Neural cell (in vitro differentiated cells): ENCODE data around the gene ZNF587.

Source experiments
- RAD21 ChIP-seq: fragments of 450-650 bp; conservative IDR thresholded peaks from 2 replicates; pipeline ENCODE4 v1.6.1; 2014; ENCODE audit warnings: antibody characterized with exemption, mild to moderate bottlenecking, moderate library complexity
- TF ChIP-seq, protein P1 (sequence below): fragments of 450-650 bp; IDR thresholded peaks from 2 replicates; pipeline ENCODE4 v1.5.1; 2014; ENCODE audit warnings: antibody characterized with exemption, mild to moderate bottlenecking, moderate library complexity; ENCODE audit not compliant: poor library complexity, severe bottlenecking
- TF ChIP-seq, protein P2 (sequence below): IDR thresholded peaks from 2 replicates; pipeline ENCODE4 v1.6.1; 2012; ENCODE audit warnings: borderline replicate concordance

DNA sequence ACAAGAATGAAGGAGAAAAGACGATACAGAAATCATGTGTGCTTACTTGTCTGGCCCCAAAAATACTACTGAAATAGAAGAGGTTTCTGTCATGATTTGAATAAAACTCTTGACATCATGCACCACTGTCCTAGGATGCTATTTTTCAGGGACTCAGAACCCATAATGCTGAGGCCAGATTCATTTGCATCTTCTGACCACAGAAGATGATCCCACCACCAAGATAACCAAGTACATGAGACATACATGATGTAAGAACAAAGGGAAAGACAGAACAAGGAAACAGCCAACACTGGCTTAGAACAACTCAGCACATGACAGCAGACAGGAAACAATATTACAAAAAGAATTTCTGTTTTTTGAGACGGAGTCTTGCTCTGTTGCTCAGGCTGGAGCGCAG, 37.4 kb upstream of the ZNF587 start:
- no peak for TF ChIP-seq RAD21
- TF ChIP-seq, protein P1, sequence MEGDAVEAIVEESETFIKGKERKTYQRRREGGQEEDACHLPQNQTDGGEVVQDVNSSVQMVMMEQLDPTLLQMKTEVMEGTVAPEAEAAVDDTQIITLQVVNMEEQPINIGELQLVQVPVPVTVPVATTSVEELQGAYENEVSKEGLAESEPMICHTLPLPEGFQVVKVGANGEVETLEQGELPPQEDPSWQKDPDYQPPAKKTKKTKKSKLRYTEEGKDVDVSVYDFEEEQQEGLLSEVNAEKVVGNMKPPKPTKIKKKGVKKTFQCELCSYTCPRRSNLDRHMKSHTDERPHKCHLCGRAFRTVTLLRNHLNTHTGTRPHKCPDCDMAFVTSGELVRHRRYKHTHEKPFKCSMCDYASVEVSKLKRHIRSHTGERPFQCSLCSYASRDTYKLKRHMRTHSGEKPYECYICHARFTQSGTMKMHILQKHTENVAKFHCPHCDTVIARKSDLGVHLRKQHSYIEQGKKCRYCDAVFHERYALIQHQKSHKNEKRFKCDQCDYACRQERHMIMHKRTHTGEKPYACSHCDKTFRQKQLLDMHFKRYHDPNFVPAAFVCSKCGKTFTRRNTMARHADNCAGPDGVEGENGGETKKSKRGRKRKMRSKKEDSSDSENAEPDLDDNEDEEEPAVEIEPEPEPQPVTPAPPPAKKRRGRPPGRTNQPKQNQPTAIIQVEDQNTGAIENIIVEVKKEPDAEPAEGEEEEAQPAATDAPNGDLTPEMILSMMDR = no peak
- TF ChIP-seq, protein P2, sequence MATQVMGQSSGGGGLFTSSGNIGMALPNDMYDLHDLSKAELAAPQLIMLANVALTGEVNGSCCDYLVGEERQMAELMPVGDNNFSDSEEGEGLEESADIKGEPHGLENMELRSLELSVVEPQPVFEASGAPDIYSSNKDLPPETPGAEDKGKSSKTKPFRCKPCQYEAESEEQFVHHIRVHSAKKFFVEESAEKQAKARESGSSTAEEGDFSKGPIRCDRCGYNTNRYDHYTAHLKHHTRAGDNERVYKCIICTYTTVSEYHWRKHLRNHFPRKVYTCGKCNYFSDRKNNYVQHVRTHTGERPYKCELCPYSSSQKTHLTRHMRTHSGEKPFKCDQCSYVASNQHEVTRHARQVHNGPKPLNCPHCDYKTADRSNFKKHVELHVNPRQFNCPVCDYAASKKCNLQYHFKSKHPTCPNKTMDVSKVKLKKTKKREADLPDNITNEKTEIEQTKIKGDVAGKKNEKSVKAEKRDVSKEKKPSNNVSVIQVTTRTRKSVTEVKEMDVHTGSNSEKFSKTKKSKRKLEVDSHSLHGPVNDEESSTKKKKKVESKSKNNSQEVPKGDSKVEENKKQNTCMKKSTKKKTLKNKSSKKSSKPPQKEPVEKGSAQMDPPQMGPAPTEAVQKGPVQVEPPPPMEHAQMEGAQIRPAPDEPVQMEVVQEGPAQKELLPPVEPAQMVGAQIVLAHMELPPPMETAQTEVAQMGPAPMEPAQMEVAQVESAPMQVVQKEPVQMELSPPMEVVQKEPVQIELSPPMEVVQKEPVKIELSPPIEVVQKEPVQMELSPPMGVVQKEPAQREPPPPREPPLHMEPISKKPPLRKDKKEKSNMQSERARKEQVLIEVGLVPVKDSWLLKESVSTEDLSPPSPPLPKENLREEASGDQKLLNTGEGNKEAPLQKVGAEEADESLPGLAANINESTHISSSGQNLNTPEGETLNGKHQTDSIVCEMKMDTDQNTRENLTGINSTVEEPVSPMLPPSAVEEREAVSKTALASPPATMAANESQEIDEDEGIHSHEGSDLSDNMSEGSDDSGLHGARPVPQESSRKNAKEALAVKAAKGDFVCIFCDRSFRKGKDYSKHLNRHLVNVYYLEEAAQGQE = no peak
